Measurements from ENCODE around the gene OR6J1.

The OR6J1 gene

DNA sequence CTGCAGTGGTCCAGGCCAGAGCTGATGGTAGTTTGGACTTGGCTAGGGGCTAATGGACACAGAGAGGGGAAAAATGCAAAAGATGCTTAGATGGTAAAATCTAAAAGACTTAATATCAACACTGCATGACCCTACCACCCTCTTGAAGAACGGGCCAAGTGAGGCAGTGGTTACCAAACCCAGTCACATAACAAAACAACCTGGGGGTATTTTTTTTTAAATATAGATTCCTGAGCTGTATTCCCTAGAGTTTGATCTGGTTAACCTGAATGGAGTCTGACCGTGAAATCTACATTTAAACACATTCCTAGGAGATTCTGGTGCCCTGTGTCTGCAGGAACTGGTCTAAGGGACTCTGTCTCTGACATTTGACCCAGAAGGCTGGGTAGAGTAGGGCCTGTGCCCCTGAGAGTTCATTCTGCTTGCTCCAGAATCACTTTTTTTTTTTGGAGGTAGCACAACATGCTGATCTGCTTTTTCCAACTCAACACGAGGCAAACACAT is 30.4 kb downstream of the OR6J1 start:
- TF ChIP-seq REST (IDR thresholded peaks at IDR 0.05; ENCODE audit: insufficient read depth in 1 of 2, low read depth in 2 of 2, low read length in 2 of 2) (no peak), TAF1 (IDR thresholded peaks at IDR 0.05; ENCODE audit: borderline replicate concordance, insufficient read depth, low read length) (no peak), SIN3A (IDR thresholded peaks at IDR 0.05; ENCODE audit: borderline replicate concordance, insufficient read depth, low read length) (no peak), POLR2AphosphoS5 (IDR thresholded peaks at IDR 0.05; ENCODE audit: low read depth, low read length) (no peak), FOXP2 (optimal IDR thresholded peaks at IDR 0.05; ENCODE audit: borderline replicate concordance, extremely low read depth, extremely low read length, insufficient read depth) (no peak)

DNA sequence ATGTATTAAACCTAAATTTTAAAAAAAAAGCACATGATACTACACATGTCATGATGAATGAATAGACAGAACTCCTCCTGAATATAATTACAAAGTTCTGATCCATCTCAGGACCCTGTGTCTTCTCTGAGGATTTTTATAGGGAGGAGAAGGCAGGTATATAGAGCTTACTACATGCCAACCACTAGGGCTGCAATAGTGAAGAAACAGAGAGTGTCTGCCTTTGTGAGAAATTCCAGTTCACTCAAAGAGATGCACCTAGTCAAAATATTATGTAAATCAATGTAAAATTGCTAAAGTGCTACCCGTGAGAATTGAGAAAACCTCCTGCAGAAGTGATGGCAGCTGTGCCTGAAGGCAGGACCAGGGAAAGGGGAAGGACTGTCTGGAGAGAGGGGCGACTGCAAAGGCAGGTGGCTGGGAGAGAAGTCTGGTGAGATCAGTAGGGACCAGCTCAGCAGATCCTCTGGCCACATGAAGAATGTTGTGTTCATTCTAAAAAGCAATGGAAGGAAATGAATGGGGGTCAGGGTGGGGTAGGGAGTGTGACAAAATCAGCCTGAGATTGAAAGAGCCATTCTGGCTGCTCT is 31.0 kb downstream of the OR6J1 start:
- TF ChIP-seq REST (IDR thresholded peaks at IDR 0.05; ENCODE audit: insufficient read depth in 1 of 2, low read depth in 2 of 2, low read length in 2 of 2) (no peak), SIN3A (IDR thresholded peaks at IDR 0.05; ENCODE audit: borderline replicate concordance, insufficient read depth, low read length) (no peak), TAF1 (IDR thresholded peaks at IDR 0.05; ENCODE audit: borderline replicate concordance, insufficient read depth, low read length) (no peak), POLR2AphosphoS5 (IDR thresholded peaks at IDR 0.05; ENCODE audit: low read depth, low read length) (no peak), FOXP2 (optimal IDR thresholded peaks at IDR 0.05; ENCODE audit: borderline replicate concordance, extremely low read depth, extremely low read length, insufficient read depth) (no peak)

DNA sequence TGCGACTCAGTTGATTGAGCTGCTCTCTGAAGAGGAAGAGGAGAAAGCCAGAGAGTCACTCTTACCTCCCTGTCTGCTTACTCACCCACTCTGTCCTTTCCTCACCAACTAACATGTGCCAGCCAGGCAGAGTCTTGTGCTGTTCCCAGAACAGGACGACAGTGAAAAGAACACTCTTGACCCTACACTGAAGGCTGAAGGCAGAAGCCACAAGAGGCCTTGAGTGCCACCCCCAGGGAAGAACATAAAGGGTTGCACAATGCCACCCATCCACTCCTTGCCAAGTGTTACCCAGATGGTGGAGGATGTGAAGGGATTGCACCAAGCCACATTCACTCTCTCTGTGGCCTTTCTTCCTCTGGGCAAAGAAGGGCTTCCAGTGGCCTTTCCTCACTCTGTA is 33.2 kb downstream of the OR6J1 start:
- no peak for TF ChIP-seq TAF1 (IDR thresholded peaks at IDR 0.05; ENCODE audit: borderline replicate concordance, insufficient read depth, low read length)
- TF ChIP-seq SIN3A (IDR thresholded peaks at IDR 0.05; ENCODE audit: borderline replicate concordance, insufficient read depth, low read length): no peak
- TF ChIP-seq REST (IDR thresholded peaks at IDR 0.05; ENCODE audit: insufficient read depth in 1 of 2, low read depth in 2 of 2, low read length in 2 of 2): no peak
- TF ChIP-seq FOXP2 (optimal IDR thresholded peaks at IDR 0.05; ENCODE audit: borderline replicate concordance, extremely low read depth, extremely low read length, insufficient read depth): no peak
- TF ChIP-seq POLR2AphosphoS5 (IDR thresholded peaks at IDR 0.05; ENCODE audit: low read depth, low read length): no peak

DNA sequence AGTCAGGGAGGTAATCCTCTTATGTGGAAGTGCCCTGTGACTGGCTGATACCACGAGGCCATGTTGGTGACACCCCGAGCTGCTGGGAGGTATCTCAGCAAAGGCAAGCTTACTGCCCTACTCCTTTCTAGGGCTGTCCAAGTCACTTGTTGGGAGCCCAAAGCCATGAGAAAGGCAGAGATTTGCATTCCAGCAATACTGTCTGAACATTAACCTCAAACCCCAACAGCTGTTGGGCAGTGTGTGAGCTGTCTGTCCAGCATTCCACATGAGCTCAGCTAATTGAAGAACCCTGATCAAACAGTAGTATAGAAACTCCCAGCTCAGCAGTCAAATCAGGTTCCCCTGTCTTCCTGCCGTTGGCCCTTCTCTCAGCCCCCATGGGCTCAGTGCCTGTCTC is 36.9 kb downstream of the OR6J1 start:
- TF ChIP-seq REST (IDR thresholded peaks at IDR 0.05; ENCODE audit: insufficient read depth in 1 of 2, low read depth in 2 of 2, low read length in 2 of 2) (no peak), TAF1 (IDR thresholded peaks at IDR 0.05; ENCODE audit: borderline replicate concordance, insufficient read depth, low read length) (no peak), FOXP2 (optimal IDR thresholded peaks at IDR 0.05; ENCODE audit: borderline replicate concordance, extremely low read depth, extremely low read length, insufficient read depth) (no peak), POLR2AphosphoS5 (IDR thresholded peaks at IDR 0.05; ENCODE audit: low read depth, low read length) (no peak), SIN3A (IDR thresholded peaks at IDR 0.05; ENCODE audit: borderline replicate concordance, insufficient read depth, low read length) (no peak)
